A549 treated with AZD9567 at 1 μM for 4 hours (cell line): ENCODE measurements around the gene ZXDC. TPM values are rescaled to one million over a fixed set of nuclear protein-coding genes. Genes with fewer than 3 reads are reported as not detected.

ENCODE experiments used
- total RNA-seq: library from RNA; stranded (reverse); fragments of 200-300 nt; extraction: Qiagen RNA extraction; gene quantifications from 5 replicates; pipeline ENCODE4 v1.2.3, GENCODE V29; 2022; ENCODE audit not compliant: insufficient read depth

The ZXDC gene, protein sequence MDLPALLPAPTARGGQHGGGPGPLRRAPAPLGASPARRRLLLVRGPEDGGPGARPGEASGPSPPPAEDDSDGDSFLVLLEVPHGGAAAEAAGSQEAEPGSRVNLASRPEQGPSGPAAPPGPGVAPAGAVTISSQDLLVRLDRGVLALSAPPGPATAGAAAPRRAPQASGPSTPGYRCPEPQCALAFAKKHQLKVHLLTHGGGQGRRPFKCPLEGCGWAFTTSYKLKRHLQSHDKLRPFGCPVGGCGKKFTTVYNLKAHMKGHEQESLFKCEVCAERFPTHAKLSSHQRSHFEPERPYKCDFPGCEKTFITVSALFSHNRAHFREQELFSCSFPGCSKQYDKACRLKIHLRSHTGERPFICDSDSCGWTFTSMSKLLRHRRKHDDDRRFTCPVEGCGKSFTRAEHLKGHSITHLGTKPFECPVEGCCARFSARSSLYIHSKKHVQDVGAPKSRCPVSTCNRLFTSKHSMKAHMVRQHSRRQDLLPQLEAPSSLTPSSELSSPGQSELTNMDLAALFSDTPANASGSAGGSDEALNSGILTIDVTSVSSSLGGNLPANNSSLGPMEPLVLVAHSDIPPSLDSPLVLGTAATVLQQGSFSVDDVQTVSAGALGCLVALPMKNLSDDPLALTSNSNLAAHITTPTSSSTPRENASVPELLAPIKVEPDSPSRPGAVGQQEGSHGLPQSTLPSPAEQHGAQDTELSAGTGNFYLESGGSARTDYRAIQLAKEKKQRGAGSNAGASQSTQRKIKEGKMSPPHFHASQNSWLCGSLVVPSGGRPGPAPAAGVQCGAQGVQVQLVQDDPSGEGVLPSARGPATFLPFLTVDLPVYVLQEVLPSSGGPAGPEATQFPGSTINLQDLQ
- 7.7 to 10.9 TPM (median 9.7 TPM) in 5 replicates for total RNA-seq

DNA sequence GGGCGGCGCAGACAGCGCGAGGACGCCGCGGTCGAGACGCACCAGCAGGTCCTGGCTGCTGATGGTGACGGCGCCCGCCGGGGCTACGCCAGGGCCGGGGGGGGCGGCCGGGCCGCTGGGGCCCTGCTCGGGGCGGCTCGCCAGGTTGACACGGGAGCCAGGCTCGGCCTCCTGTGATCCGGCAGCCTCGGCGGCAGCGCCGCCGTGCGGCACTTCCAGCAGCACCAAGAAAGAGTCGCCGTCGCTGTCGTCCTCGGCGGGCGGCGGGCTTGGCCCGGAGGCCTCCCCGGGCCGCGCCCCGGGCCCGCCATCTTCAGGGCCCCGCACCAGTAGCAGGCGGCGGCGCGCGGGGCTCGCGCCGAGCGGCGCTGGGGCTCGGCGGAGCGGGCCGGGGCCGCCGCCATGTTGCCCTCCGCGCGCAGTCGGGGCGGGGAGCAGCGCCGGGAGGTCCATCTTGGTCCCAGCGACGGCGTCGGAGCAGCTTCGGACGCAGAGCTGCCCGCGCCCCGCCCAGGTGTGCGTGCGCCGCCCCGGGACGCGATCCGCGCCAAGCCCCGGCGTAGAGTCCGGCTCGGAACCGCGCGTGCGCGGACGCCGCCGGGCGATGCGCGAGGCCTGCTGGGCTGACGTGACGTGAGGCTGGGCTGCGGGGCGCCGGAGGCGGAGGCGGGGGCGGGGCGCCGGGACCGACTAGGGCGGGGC lies at the start of gene ZXDC:
TSS of gene ZXDC (minus strand) at position 479 of the 702 bp plus-strand sequence. CDS start at position 453, 26 bp downstream.

DNA sequence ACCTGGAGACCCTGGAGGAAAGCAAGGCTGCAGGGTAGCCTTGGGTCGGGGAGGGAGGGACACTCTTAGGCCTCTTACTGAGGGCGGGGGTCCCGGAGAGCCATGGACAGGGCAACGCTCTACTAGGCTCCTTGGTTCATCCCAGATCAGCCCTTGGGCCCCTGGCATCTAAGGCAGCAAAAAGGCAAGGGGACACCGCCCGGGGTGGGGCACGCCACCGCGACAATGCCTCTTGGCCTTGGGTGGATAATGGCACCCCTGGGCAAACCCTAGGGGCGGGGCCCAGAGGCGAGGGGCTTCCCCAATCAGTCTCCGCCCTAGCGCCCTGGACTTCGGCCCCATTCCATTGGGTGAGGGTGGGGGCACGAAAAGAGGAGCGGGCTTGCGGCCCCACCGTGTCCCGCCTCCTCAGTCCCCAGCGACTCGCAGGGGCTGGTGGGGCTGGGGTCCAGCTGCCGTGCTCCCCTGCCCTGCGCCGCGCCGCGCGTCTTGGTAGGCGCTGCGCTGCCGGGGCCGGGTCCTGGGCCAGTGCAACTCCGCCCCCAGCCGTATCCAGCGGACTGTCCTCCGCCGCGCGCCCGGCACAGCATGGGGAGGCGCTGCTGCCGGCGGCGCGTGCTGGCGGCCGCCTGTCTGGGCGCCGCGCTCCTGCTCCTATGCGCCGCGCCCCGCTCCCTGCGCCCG lies 48.2 kb upstream of the ZXDC start, which contains the start of gene CHST13:
TSS of gene CHST13 (plus strand) at position 411 of the 684 bp plus-strand sequence. CDS start at position 589, 178 bp downstream.

DNA sequence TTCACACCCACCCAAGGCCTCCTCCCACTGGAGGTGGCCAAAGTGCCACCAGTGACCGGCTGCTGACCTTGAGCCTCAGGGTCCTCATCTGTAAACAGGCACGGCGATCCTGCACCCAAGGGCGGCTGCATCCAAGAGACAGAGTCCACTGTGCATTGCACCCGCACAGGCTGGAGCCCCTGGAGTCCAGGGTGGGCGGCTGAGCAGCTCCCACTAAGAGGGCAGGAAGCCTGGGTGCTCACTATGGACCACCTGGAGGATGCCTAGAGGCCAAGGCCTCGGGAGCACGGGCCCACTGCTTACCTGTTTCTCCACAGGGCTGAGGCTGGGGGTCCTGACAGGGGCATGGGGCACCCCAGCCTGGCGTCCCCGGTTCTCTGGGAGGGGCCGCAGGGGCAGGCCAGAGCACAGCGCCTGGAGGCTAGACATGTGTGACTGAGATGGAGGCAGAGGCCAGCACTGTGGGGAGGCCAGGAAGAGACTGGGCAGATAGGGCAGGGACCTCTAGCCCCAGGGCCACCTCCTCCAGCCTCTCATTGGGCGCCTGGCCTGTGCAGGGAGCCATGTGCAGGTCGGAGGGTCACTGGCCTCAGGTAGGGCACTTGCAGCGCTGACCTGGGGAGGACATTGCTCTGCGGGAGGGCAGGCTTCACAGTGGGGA lies 41.7 kb upstream of the ZXDC start, which contains the start of gene UROC1:
TSS of gene UROC1 (minus strand) at position 483 of the 661 bp plus-strand sequence. CDS start at position 429, 54 bp downstream.

DNA sequence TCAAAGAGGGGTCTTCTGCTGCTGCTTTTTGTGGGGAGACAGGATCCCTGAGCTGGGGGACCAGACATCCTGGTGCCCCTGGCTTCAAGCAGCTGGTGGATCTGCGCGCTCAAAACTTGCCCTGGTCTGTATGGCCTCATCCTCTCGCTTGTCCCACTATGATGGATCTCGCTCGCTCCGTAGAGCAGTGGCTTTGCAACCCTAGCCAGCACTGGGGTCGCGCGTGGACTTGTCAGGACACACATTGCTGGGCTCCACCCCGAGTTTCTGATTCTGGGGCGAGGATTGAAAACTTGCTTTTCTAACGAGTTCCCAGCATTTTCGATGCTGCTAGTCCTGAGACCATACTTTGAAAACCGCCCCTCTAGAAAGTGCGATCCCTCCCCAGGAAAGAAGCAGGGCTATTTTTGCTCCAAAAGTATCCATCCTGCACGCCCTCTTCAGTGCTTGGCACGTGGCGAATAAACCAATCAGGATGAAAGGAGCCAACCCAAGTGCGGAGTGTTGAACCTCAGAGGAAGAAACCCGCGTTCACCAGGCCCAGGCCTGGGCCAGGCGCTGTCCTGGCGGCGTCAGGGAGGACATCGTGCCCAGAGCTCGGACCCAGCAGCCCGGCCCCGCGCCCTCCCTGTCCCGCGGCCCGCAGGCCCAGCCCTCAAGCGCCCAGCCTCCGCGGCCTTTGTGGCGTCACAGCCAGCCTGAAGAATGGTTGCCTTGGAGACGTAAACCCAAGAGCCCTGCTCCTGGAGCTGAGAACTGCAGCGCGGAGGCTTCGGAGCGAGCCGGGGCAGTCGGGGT lies 81.3 kb downstream of the ZXDC start, which contains the start of gene CFAP100:
TSS of gene CFAP100 (plus strand) at position 731 of the 798 bp plus-strand sequence. CDS start 1,092 bp downstream, outside the sequence.

Other genes starting within 250 kb of the ZXDC start
- gene KLF15, start 118.5 kb downstream of the ZXDC start, total RNA-seq: 0.31 to 0.61 TPM (median 0.35 TPM) in 4 of 5 replicates, not detected in the other
- not detected in 5 replicates for gene CFAP100, start 81.0 kb downstream of the ZXDC start, total RNA-seq
- not detected in 5 replicates for gene UROC1, start 41.9 kb upstream of the ZXDC start, total RNA-seq
- 0.77 to 1.1 TPM (median 0.86 TPM) in 4 of 5 replicates, not detected in the other for gene CHST13, start 48.3 kb upstream of the ZXDC start, total RNA-seq
- not detected in 5 replicates for gene C3orf22, start 83.0 kb upstream of the ZXDC start, total RNA-seq
- gene TXNRD3, start 179.2 kb upstream of the ZXDC start, total RNA-seq: 7.4 to 9.4 TPM (median 8.1 TPM) in 5 replicates
- gene CHCHD6, start 228.3 kb upstream of the ZXDC start, total RNA-seq: 13.6 to 20.4 TPM (median 20.3 TPM) in 5 replicates